ENCODE results near the gene OR2L3.
"Not testable (repeated sequence)": the region's sequence is repeated elsewhere in the genome, so short reads cannot be mapped to it uniquely, and the experiment has no call there.

DNA sequence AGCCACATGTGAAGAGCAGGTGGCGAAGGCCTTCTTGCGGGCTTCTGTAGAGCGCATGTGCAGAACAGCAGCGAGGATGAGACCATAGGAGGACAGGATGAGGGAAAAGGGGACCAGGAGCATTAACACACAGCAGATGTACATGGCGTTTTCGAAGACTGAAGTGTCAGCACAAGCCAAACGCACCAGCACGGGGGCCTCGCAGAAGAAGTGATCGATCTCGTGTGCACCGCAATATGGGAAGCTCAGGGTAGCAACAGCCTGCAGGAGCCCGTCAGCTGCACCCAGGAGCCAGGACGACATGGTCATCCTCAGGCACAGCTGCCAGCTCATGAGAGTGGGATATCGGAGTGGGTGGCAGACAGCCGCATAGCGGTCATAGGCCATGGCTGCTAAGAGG, 37.2 kb downstream of the OR2L3 start:
- TF ChIP-seq POLR2AphosphoS5, POLR2A (IDR thresholded peaks at IDR 0.05): not testable (repeated sequence)
- TF ChIP-seq, protein P1, sequence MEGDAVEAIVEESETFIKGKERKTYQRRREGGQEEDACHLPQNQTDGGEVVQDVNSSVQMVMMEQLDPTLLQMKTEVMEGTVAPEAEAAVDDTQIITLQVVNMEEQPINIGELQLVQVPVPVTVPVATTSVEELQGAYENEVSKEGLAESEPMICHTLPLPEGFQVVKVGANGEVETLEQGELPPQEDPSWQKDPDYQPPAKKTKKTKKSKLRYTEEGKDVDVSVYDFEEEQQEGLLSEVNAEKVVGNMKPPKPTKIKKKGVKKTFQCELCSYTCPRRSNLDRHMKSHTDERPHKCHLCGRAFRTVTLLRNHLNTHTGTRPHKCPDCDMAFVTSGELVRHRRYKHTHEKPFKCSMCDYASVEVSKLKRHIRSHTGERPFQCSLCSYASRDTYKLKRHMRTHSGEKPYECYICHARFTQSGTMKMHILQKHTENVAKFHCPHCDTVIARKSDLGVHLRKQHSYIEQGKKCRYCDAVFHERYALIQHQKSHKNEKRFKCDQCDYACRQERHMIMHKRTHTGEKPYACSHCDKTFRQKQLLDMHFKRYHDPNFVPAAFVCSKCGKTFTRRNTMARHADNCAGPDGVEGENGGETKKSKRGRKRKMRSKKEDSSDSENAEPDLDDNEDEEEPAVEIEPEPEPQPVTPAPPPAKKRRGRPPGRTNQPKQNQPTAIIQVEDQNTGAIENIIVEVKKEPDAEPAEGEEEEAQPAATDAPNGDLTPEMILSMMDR (IDR thresholded peaks at IDR 0.05) = not testable (repeated sequence)

All from sigmoid colon (tissue), 4 donors.